Epithelial cell of prostate (primary cell): ENCODE results near the gene PAFAH2.
A peak's percentile ranks its signal among the peaks of the same experiment; 100 is the strongest.
"Not testable (repeated sequence)": the region's sequence is repeated elsewhere in the genome, so short reads cannot be mapped to it uniquely, and the experiment has no call there.

Experiments used
- DNase-seq: peaks from one replicate; pipeline ENCODE4 v3.0.0-alpha.2; 2011; ENCODE audit warnings: low read depth, low spot score
- H3K27ac ChIP-seq: fragments of 450-650 bp; 2 replicates; pipeline ENCODE4 v1.5.1; 2017; ENCODE audit warnings: mild to moderate bottlenecking

Gene PAFAH2

DNA sequence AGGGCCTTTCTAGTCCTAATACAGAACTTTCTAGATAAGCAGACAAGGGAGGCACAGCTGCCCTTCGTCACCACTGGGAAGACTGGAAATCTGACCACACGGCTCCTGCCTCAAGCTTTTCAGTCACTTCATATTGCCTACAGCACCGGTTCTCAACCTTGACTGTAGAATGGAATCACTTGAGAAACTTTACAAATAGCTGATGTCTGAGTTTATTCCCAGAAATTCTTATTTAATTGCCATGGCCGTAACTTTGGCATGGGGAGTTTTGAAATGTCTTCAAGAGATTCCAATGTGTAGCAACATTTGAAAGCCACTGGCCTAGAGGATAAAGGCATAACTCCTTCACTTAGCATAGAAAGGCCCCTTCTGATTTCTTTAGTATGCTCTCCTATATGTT, 49.2 kb downstream of the PAFAH2 start:
- no peak overlapping the region for H3K27ac ChIP-seq
- DNase-seq, result no peak

DNA sequence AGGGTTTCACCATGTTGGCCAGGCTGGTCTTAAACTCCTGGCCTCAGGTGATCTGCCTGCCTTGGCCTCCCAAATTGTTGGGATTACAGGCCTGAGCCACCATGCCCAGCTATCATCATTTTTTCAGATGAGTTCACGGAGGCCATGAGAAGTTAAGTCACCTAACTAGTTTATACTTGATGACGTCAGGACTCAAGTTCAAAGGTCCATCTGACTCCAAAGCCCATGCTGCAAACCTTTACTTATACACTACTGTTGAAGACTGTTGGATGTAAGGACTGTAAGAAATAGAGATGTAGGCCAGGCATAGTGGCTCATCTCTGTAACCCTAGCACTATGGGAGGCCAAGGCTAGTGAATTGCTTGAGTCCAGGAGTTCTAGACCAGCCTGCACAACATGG, 50.8 kb downstream of the PAFAH2 start:
- DNase-seq, result no peak
- no peak overlapping the region for H3K27ac ChIP-seq

DNA sequence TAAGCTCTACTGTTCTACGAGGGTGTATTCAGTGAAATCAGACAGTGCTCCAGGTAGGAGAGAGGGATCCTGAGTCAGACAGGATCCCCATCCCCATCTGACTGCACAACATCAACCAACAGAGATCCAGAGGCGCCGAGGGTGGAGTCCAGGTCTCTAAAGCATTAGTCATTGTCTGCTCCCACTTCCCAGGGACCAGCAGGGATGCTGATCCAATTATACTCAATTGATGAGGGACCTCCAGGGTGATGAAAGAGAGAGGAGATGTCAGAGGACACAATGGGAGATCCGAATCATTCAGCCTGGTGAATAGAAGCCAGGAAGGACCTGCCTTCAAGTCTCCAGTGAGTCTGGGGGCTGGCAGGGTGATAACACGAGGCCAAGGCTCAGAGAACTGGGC, 52.1 kb downstream of the PAFAH2 start:
- no peak for DNase-seq

DNA sequence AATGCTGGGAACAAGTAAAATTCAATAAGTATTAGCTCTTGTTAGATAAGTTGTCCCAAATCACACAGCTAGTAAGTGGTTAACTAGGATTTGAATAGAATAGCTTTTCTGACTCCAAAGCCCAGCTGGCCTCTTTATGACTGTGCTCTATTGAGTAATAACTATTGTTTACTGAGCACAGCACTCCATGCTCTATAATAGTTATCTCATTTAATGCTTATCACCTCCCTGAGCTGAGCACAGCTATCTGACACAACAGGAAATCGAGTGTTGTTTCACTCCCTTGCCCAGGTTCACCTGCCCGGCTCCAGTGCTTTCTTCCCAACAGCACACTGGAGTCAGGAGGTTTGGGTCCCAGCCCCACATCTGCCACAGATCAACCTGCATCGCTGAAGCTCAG, 52.9 kb downstream of the PAFAH2 start:
- H3K27ac ChIP-seq, result no peak overlapping the region
- DNase-seq, result no peak

More for the DNA sequence above, 52.1 kb downstream of the PAFAH2 start:
- no peak overlapping the region for H3K27ac ChIP-seq

DNA sequence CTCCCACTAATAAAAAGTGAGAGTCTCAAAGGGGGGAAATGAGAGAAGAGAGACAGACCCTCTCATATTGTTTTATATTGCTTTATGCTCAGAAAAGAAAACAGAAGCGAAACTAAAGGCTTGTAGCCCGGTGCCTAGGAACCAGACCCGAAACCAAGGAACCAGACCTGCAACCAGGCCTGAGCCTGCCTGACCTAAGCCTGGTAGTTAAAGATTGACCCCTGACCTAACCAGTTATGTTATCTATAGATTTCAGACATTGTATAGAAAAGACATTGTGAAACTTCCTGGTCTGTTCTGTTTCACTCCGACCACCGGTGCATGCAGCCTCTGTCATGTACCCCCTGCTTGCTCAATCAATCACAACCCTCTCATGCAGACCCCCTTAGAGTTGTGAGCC, 54.4 kb downstream of the PAFAH2 start:
- not testable (repeated sequence) for H3K27ac ChIP-seq, DNase-seq

DNA sequence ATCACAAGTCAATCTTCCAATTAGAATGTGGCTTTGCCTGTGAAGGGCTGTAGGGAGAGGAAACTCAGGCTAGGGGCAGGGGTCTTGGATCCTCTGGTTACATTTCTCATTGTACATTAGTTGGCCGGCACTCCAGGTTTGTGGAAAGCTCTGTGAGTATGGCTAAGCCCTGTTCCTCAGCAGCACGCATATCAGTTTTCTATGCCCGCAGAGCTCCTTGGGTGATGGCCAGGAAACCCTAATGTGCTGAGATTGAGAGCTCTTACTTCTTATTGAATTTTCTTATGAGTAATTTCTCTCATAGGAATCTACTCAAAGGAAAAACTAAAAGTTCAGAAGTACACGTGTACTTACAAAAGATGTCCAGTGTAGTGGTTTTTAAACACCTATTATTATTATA, 60.9 kb downstream of the PAFAH2 start:
- DNase-seq, result no peak
- no peak overlapping the region for H3K27ac ChIP-seq

DNA sequence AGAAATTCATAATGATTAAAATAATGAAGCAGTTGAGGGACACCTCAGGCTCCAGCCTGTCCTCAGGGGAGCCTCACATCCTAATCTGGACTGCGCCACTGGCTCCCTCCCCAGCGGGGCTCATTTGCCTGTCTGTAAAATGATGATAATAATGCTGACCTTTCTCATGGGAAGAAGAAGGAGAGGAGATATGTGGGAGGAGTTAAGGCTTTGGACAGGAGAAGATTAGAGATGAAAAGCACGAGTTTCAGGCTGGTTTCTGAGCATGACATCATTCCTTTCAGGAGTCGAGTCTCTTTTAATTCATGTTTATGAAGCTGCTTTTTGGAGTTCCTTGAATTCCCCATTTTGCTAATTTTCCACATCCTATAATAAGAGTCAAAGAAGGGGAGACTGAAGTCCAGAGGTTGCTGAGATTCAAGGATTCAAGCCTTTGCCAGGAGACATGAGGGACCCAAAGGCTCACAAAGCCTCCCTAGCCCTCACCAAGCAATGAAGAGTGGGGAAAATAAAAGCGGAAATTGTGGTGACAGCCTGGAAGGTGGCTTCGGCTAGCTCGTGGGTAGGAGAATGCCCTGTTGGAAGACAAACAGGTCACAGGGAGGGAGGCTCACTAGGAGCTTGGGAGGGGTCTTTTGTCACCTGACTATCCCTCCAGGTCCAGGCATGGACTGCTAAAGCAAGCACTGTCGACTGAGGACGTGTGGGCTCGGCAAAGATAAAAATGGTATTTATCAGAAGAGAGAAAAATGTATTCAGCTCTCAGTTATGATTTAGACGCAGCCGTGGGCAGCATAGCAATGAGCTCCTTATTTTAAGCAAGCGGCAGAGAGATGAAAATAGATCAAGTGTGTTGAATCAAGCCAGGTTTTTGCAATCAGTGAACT, 64.1 kb downstream of the PAFAH2 start:
- H3K27ac ChIP-seq, result no peak overlapping the region
- no peak for DNase-seq

DNA sequence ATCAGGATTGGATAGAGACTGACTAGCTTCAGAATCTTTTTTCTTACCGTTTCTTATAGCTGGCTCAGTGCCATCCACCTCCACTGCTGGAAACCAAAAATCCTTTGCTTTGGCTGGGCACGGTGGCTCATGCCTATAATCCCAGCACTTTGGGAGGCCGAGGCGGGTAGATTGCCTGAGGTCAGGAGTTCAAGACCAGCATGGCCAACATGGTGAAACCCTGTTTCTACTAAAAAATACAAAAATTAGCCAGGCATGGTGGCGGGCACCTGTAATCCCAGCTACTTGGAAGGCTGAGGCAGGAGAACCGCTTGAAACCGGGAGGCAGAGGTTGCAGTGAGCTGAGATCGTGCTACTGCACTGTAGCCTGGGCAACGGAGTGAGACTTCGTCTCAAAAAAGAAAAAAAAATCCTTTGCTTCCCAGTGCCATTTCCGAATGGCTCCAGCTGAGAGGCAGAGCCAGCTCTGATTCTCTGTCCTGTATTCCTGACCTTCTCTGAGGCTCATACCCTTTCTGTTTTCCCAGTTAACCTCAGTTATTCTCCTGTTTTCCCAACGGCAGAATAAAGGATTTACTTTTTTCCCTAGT, 65.0 kb downstream of the PAFAH2 start:
- DNase-seq, H3K27ac ChIP-seq: not testable (repeated sequence)

DNA sequence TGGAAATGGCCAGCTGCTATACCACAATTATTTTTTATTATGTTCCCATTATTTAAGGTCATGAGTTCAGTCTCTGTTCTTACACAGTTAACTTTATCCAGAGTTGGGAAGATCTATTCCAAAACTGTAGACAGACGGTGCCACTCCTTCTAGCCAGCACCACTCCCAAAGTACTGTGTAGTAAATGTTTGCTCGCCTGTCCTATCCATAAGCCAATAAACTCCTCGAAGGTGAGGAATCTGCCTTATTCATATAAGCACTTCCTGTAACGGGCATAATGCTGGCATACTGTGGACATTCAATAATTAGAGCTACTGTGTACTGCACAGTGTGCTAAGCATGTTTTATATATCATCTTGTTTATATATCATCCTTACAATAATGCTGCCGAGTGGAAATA, 65.5 kb downstream of the PAFAH2 start:
- H3K27ac ChIP-seq, result no peak overlapping the region
- DNase-seq, result no peak

DNA sequence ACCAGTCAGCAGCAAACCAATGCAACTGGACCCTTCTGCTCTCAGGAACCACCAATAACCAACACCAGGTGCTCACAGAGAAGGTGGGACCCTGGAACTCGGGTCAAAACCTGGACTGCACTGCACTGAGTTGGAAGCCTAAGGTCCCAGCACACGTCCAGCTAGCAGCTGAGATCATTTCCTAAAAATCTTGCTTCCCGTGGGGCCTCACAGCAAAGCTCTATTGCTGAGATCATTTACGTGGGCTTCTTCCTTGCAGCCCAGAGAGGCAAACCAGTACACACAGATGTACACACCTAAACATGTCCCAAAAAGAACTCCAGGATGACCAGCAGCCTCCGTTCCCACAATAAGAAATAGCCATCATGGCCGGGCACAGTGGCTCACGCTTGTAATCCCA, 68.8 kb downstream of the PAFAH2 start:
- no peak for DNase-seq
- no peak overlapping the region for H3K27ac ChIP-seq

DNA sequence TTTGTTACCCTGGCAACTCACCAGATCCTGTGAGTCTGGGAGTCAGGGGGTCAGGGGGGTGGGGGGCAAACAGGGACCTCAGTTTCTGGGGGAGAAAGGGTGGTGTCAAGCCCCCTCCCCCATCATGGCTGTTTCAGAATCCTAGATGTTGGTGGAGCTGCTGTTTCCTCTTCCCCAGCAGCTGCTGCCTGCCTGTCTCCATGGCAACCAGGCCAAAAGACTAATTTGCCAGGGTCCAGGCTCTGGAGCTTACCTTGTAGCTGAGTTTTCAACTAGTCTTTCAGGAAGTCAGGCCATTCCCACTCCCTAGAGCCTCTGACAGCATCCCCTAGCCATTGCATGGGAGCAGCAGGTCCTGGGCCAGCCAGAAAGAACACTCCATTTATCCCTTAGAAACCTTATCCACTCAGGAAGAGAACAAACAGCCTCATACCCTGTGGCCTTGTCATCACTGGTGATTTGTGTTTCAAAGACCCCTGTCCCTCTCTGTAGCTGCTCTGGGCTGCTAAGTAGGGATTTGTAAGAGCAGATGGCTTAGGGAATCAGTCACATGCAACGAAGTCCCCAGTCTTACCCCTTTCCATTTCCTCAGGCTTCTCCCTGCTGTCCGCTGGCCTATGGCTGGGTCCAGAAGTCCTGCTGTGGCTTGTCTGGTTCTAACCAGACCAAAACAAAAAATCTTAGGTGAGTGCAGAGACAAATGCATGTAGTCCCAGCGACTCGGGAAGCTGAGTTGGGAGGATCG, 70.2 kb downstream of the PAFAH2 start:
- DNase-seq, result no peak

DNA sequence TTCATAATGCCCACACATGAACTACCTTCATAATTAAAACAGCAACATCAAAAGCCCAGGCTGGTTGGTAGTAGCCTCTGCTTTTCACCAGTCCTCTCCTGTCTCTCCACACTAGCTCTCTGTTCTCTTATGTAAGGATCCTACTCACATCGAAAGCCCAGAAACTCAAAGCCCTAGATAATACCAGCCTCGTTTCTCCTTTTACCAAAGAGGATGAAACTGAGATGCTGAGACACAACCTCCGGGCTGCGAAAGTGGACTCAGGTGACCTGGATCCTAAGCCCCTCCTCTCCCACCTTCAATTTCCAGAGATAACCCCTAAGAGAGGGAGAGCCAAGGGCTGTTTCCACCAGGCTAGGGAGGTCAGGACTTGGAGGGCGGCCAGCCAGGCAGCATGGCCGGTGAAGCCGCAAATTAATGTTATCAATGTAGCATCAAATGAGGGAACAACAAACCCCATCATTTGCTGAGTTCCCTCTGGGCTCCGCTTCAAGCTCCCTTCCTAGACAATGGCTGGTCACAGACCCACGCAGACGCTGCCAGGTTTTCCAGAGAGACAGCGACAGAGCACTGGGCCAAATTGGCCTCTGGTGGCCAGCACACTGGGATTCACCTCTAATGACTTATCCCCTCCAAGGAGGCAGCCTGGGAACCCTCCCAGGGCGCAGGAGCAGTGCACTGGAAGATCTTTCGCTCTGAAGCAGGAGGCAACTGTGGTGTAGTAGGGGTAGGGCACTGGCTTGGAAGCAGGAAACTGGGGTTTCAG, 70.9 kb downstream of the PAFAH2 start:
- no peak overlapping the region for H3K27ac ChIP-seq
- no peak for DNase-seq

More for the DNA sequence above, 70.2 kb downstream of the PAFAH2 start:
- H3K27ac ChIP-seq, result no peak overlapping the region

DNA sequence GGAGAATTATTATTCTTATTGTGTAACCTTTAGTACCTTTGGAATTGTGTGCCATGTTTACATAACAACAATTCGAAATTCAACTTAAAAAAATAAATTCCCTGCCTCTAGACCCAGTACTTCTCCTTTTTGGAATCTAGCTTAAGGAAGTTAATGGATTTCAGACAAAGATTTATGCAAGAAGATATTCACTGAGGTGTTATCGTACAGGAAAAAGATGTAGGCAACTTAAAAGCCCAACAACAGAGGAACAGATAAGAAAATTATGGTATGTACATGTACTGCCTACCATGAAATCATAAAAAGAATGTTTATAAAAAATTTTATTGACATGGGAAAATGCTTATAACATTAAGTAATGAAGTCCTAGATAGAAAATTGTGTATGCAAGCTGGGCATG, 73.4 kb downstream of the PAFAH2 start:
- H3K27ac ChIP-seq, result no peak overlapping the region
- no peak for DNase-seq

DNA sequence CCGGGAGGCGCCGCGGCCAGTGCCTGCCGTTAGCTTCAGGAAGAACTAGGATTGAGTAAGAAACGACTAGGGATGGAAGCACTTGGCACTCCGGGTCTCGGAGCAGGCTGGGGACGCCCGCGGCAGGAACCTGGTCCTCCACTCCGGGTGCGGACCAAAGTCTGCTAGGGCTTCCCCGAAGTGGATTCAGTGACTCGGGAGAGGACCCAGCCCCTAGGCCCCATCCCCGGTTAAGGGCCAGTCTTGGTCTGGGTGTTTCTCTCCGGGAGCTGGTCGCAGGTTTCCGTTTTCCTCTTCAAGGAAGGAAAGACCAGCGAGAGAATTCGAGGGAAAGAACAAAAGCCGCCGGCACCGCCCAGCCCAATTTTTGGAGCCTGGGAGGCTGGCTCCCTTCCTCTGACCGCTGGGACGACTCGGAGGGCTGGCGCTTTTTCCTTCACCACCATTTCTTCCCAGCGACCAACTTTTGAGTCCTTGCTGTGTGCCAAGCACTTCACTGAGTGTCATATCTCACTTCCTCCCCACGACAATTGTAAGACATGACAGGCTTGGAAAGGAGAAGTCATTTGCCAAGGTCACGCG, 74.8 kb downstream of the PAFAH2 start:
- H3K27ac ChIP-seq, result peak overlapping the region; percentile 11
- no peak for DNase-seq

DNA sequence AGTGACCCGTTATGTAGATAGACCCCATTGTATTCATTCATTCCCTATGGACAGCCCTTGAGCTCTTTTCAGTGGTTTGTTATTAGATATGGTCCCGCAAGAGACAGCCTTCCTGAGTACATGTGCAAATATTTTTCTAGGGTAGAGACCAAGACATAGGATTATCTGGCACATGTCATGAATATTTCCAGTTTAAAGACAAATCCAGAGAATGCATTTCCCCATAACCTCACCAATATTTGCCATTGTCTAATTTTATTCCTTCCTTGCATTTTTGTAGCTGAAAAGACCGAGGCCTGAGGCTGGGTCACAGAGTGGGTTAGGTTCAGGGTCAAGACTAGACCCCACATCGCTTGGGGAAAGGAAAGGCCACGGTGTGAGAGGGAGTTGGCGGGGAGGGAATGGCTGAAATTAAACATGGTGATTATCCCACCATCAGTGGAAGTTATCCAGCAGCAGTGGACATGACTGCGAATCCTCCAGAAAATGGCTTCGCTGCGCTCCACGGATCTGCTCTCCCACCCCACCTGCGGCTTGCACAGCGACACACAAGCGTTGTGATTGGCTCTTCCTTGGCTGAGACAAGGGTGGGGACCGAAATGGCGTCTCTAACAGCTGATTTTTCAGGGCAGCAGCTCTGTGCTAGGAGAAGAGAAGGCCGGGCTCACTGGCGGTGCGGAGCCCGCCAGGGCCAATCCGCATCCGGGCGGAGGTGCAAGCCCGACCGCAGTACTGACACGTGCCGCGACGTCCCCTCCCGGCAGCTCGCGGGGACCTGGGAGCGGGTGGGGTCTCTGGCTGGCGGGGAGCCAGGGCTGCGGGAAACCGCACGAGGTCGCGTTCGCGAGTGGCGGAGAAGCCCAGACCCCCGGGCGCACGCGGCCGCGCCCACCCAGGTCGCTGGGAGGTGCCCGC, 75.5 kb downstream of the PAFAH2 start:
- DNase-seq, result no peak
- peak overlapping the region; percentile 11 for H3K27ac ChIP-seq

DNA sequence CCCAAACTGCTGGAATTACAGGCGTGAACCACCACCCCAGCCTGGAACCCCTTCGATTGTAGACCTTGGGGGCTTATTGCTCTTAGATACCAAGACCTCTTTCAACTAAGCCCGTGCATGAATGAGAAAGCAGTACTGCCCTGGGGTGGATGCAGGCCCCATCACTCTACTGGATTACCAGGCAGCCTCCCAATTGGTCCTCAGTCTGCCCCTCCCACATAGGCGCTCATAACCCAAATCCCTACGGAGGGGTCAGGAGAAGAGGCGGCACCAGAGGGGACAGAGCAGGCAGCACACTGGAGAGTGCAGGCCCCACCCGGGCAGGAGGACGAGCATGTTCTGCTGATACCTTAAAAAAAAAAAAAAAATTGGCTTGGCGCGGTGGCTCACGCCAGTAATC, 79.2 kb downstream of the PAFAH2 start:
- no peak overlapping the region for H3K27ac ChIP-seq
- DNase-seq, result no peak

DNA sequence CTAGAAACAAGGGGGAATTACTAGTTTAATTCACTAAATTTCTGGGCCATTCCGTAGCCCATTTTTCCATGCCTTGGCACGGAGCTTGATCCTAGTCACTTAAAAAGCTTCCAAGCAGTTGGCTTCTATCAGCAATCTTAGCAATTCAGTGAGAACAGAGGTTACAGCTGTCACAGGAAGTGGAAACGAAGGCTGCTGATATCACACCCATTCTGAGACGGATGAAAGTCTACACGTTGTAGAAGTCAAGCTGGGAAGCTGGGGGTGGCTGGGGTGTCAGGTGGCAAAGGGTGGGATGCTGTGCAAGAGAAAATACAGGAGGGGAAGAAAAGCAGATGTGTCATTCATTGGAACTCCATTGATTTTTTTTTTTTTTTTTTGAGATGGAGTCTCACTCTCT, 79.9 kb downstream of the PAFAH2 start:
- DNase-seq, result no peak
- no peak overlapping the region for H3K27ac ChIP-seq

DNA sequence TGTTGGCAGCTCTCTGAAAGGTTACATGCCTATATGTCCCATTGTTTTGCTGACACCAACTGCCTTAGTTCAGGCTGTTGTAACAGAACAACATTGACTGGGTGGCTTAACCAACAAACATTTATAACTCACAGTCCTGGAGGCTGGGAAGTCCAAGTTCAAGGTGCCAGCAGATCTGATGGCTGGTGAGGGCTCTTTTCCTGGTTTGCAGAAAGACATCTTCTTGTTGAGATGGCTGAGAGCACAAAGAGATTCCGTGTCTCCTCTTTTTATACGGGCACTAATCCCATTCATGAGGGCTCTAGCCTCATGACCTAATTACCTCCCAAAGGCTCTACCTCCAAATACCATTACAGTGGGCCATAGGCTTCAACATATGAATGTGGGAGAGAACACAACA, 81.4 kb downstream of the PAFAH2 start:
- H3K27ac ChIP-seq, result no peak overlapping the region
- no peak for DNase-seq
